NCI-H2196 treated with DMSO at 0.1 percent for 48 hours (cell line): ENCODE data around the gene ASB16.
A peak's percentile ranks its signal among the peaks of the same experiment; 100 is the strongest.

Source experiments
- DNase-seq: peaks from one replicate; lab custom pipeline; 2025; ENCODE audit not compliant: unreplicated experiment; lab: John Stamatoyannopoulos, UW

Gene ASB16

GRCh38 chr17:44188576-44189403 lies 18.3 kb downstream of the ASB16 start:
- DNase-seq, result no peak

- DNase-seq, result no peak
Observed at GRCh38 chr17:44190481-44190880, 20.0 kb downstream of the ASB16 start.

GRCh38 chr17:44191369-44191768 lies 20.9 kb downstream of the ASB16 start:
- DNase-seq, result no peak

- DNase-seq, result no peak
Observed at GRCh38 chr17:44191941-44192496, 21.5 kb downstream of the ASB16 start.

DNA sequence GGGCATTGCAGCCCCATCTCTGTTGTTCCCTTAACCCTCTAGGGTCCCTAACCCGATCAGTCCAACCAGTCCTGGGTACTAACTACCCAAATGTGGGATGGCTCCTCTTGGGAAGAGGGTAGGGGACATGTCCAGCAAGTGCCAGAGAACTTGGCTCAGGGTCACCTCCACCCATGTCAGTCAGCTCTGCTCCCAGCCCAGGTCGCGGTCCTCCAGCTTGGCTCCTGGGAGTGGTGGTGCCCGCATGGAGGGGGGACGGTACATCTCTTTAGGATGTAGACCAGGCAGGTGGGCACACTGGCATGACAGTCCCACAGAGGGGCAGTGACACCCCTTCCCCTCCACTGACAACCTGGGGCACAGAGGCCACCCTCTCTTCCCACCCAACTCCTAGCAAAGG lies 22.2 kb downstream of the ASB16 start:
- DNase-seq, result no peak

- no peak for DNase-seq
Observed at GRCh38 chr17:44193326-44194084, 23.0 kb downstream of the ASB16 start.

GRCh38 chr17:44197107-44197506 lies 26.6 kb downstream of the ASB16 start:
- DNase-seq, result no peak

- DNase-seq, result no peak
Observed at GRCh38 chr17:44197980-44198720, 27.6 kb downstream of the ASB16 start.

- DNase-seq, result peak; percentile 29
Observed at GRCh38 chr17:44198721-44199552, 28.4 kb downstream of the ASB16 start.

DNA sequence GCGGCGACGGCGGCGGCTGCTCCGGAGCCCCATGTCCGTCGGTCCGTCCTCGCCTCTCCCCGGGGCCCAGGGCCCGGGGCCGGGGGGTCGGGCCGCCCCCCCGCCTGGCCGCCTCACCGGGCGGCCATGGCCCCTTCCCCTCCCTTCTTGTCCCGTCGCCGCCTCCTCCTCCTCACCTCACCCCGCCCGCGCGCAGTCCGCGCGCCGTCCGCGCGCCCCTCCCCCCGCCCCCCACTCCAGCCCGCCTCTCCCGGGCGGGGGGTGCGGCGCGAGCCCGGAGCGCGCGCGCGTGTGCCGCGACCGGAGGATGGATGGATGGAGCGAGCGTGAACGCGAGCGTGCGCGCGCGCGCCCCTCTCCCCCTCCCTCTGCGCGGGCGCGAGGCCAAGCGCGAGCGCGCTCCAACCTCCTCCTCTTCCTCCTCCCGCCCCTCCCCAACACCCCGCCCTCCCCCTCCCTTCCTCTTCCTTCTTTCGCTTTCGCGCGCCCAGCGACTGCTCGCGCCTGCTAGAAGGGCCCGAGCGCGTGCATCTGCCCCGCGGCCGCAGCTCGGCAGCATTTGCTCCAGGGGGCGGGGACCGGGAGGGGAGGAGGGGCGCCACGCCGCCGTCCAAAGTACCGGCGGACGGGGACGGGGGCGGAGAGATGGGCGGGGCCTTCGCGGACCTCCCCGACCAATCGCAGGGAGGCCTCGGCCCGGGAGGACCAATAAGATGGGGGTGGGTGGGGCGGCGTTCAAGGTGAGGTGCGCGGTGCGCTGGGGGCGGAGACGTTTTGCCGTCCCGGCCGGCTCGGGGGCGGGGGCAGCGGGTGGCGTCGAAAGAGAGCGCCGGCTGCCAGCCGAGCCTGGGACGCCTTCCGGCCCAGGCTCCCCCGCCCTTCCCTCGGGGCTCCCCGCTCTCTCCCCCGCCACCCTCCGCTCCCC lies 29.3 kb downstream of the ASB16 start, which contains the start of gene ATXN7L3:
Gene ATXN7L3 (minus strand): TSS at position 332 of the 925 bp plus-strand sequence. CDS start 1,814 bp downstream, outside the sequence.
- peak; percentile 96 for DNase-seq

DNA sequence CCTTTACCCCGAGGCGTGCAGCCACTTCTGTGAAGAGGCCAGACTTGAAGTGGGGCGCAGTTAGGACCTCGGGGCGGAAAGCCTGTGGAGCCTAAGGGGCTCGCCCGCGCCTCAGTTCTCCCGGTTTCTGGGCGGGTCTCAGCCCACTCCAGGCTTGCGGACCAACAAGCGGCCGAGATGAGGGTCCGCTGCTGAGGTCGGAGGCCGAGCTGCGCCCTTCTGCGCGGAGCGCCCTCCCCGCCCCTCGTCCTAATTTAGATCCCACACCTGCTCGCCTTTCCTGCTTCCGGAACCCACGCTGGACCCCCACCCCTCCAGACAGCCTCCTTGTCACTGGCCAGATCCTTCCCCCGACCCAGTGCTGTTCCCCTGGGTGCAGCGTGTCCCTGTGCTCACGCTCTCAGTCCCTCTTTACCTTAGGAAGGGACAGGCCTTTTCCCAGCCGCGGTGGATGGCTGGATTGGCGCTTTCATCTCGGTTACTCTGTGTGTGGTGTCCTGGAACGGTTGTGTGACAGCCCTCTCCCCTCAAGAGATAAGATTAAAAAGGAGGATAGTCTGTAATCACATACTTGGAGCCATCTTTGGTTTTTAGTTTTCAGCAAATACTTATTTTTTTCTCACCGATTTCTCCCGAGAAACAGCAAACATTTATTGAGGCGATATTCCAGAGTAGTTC lies 30.1 kb downstream of the ASB16 start:
- DNase-seq, result no peak

- DNase-seq, result no peak
Observed at GRCh38 chr17:44202756-44203155, 32.3 kb downstream of the ASB16 start.

DNA sequence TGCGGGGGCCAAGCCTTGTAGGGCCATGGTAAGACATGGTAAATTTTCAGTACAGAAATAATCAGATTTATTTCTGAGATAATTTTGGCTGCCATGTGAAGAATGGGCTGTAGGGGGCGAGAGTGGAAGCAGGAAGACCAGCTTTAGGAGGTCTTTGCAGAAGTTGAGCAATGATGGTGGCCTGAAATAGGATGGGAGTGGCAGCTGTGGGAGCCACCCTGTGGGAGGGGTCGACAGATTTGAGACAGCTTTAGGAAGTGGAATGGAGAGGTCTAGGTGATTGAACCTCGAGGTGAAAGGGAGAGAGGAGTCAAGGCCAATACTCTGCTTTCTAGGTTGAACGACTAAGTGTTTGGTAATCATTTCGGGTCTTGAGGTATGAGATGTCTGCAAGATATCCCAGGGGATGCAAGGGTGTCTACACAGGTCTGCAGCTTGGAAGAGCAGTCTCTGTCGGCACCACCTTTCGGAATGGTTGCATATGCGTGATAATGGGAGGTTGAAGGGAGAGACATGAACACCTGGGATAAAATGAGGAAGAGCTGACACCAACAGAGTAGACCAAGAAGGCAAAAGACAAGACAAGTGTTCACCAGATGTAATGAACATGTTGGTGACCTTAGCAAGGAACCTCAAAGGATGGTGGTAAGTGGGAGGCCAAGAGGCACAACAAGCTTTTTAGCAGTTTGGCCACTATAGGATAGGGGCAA lies 33.4 kb downstream of the ASB16 start:
- DNase-seq, result no peak

DNA sequence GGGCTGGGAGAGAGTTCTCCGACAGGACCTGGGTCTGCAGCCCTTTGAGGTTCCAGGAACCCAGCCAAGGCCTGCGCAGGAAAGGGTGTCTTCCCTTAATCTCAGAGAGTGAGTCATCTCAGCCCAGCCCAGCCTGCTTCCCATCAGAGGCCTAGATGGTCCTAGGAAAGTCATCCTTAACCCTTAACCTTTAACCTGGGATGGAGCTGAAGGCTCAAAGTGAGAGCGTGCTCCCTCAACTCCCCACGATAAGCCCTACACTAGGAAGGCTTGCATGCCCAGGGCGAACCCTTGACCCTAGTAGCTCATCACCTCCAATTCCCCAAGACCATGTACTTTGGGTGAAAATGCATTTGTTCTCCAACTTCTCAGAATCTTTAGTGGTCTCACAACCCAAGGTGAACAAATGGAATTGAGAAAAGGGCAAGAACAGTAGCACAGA lies 34.0 kb downstream of the ASB16 start:
- no peak for DNase-seq

DNA sequence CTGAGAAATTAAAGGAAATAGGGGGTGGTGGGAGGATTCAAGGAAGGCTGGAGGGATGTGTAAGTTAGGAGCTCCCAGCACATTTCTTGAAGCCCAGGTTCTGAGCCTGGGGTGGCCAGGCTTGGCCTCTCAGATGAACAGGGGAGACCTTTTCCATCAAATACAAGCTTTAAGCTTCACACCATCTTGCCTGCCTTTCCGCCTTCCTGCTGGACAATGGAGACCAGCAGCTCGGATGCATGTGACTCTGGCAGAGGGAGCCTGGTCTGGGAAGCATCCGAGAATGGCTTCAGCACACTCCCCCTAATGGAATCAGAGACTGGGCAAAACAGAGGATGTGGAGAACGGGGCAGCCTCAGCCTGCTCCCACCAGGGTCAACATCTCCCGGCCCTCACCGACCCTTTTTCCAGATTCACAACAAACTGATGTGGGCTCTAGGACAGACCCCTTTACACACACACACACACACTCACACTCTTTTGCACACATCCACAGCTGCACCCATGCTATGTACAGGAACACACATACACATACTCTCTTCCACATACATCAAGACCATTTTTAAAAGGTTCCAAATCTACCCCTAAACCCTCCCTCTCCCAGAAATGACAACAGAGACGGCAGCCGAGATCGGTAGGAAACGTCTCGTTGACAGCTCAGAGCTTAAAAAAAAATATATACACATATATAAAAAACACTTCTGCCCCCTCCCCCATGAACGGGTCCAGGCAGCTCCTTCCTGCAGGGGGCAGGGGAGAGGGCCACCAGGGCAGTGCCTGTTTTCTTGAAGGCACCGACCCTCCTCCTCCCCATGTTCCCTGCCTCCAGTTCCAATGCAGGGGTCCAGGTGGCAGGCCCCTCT lies 35.7 kb downstream of the ASB16 start:
- DNase-seq, result no peak

- no peak for DNase-seq
Observed at GRCh38 chr17:44206825-44207155, 36.3 kb downstream of the ASB16 start.

GRCh38 chr17:44207319-44207718 lies 36.8 kb downstream of the ASB16 start:
- DNase-seq, result no peak
